ENCODE measurements around the gene RBMS1.

DNA sequence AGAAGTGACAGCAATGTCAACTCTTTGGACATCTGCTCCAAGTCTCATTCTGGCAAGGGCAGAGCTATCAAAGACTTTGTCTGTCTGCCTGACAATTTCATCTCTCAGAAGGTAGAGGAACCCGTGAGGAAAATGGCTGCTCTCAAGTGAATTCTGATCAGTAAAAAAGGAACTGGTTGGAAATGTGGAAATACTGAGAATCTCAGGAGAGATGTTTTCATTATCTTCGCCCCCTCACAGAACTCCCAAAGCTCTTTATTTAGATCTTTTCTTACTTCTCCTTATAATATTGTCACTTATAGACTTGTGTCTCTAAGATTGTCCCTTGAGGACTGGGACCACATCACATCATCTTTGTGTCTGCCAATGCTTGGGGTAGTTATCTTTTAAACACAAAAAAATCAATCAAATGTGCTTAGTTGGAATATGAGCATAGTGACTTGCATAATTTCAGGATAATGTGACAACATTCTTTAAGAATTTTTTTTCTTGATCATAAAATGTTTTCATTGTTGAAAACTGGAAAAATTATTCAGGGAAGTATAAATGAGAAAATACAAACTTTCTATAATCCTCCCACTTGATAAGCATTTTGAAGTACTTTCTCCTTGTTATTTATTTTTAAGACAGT is 225.3 kb downstream of the RBMS1 start:
- TF ChIP-seq, protein P1, sequence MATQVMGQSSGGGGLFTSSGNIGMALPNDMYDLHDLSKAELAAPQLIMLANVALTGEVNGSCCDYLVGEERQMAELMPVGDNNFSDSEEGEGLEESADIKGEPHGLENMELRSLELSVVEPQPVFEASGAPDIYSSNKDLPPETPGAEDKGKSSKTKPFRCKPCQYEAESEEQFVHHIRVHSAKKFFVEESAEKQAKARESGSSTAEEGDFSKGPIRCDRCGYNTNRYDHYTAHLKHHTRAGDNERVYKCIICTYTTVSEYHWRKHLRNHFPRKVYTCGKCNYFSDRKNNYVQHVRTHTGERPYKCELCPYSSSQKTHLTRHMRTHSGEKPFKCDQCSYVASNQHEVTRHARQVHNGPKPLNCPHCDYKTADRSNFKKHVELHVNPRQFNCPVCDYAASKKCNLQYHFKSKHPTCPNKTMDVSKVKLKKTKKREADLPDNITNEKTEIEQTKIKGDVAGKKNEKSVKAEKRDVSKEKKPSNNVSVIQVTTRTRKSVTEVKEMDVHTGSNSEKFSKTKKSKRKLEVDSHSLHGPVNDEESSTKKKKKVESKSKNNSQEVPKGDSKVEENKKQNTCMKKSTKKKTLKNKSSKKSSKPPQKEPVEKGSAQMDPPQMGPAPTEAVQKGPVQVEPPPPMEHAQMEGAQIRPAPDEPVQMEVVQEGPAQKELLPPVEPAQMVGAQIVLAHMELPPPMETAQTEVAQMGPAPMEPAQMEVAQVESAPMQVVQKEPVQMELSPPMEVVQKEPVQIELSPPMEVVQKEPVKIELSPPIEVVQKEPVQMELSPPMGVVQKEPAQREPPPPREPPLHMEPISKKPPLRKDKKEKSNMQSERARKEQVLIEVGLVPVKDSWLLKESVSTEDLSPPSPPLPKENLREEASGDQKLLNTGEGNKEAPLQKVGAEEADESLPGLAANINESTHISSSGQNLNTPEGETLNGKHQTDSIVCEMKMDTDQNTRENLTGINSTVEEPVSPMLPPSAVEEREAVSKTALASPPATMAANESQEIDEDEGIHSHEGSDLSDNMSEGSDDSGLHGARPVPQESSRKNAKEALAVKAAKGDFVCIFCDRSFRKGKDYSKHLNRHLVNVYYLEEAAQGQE (IDR thresholded peaks at IDR 0.05): no peak
- TF ChIP-seq GABPA (IDR thresholded peaks at IDR 0.05 in 1 of 2, conservative IDR thresholded peaks at IDR 0.05 in 1 of 2) (no peak), JUND (IDR thresholded peaks at IDR 0.05) (no peak), YY1 (IDR thresholded peaks at IDR 0.05) (no peak), RAD21 (IDR thresholded peaks at IDR 0.05) (no peak), RXRA (IDR thresholded peaks at IDR 0.05) (no peak)
- TF ChIP-seq, protein P2, sequence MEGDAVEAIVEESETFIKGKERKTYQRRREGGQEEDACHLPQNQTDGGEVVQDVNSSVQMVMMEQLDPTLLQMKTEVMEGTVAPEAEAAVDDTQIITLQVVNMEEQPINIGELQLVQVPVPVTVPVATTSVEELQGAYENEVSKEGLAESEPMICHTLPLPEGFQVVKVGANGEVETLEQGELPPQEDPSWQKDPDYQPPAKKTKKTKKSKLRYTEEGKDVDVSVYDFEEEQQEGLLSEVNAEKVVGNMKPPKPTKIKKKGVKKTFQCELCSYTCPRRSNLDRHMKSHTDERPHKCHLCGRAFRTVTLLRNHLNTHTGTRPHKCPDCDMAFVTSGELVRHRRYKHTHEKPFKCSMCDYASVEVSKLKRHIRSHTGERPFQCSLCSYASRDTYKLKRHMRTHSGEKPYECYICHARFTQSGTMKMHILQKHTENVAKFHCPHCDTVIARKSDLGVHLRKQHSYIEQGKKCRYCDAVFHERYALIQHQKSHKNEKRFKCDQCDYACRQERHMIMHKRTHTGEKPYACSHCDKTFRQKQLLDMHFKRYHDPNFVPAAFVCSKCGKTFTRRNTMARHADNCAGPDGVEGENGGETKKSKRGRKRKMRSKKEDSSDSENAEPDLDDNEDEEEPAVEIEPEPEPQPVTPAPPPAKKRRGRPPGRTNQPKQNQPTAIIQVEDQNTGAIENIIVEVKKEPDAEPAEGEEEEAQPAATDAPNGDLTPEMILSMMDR (IDR thresholded peaks at IDR 0.05; ENCODE audit: low read depth, low read length, missing input control): no peak
- TF ChIP-seq, protein P3, sequence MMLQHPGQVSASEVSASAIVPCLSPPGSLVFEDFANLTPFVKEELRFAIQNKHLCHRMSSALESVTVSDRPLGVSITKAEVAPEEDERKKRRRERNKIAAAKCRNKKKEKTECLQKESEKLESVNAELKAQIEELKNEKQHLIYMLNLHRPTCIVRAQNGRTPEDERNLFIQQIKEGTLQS (IDR thresholded peaks at IDR 0.05): no peak
- TF ChIP-seq, protein P4, sequence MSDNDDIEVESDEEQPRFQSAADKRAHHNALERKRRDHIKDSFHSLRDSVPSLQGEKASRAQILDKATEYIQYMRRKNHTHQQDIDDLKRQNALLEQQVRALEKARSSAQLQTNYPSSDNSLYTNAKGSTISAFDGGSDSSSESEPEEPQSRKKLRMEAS (IDR thresholded peaks at IDR 0.05): no peak
